Ascending aorta (tissue), 2 donors: ENCODE measurements around the gene HOXC6. TPM values are rescaled to one million over a fixed set of nuclear protein-coding genes. Genes with fewer than 3 reads are reported as not detected.

Experiments used
- DNase-seq, 2 donors: peaks; one replicate each; pipeline ENCODE4 v3.0.0-alpha.2; 2019; ENCODE audit warnings: low spot score in 2 of 2
- H3K27ac ChIP-seq, 2 donors: fragments of 200-600 bp; sonication (generic); one replicate each; pipeline ENCODE4 v1.5.1; 2016 to 2017; ENCODE audit warnings: mild to moderate bottlenecking in 1 of 2
- H3K27me3 ChIP-seq: fragments of 200-600 bp; sonication (generic); one replicate; pipeline ENCODE4 v1.5.1; 2017
- H3K36me3 ChIP-seq, 2 donors: fragments of 200-600 bp; sonication (generic); one replicate each; pipeline ENCODE4 v1.5.1; 2016
- H3K4me1 ChIP-seq, 2 donors: fragments of 200-600 bp; sonication (generic); one replicate each; pipeline ENCODE4 v1.5.1; 2016 to 2017; ENCODE audit warnings: mild to moderate bottlenecking in 1 of 2
- H3K4me3 ChIP-seq, 2 donors: fragments of 200-600 bp; sonication (generic); one replicate each; pipeline ENCODE4 v1.5.1; 2016 to 2017; ENCODE audit warnings: mild to moderate bottlenecking in 1 of 2
- H3K9me3 ChIP-seq, 2 donors: fragments of 200-600 bp; sonication (generic); one replicate each; pipeline ENCODE4 v1.5.1; 2016
- CTCF ChIP-seq, 3 experiments: fragments of 200-600 bp in 2 of 3; fragments of 450-650 bp in 1 of 3; sonication (generic) in 2 of 3; IDR thresholded peaks; one replicate each; pipeline ENCODE4 v1.5.1; 2016 to 2019; ENCODE audit warnings: antibody characterized with exemption in 3 of 3, mild to moderate bottlenecking in 1 of 3, moderate library complexity in 1 of 3
- intact Hi-C: fragments of 100-400 bp; cut with DNase I; formaldehyde crosslinking; loops from one replicate; pipeline ENCODE4 v1.15.1; 2023
- total RNA-seq: library from RNA; depleted of rRNA; stranded (reverse); fragments of >200 nt; gene quantifications from one replicate; pipeline ENCODE4 v1.1.0, GENCODE V29; 2016

Gene HOXC6
- total RNA-seq, 1 donor from 2014 or later, result 7.6 TPM

GRCh38 chr12:54001283-54002187, 26.7 kb upstream of the HOXC6 start:
- H3K9me3 ChIP-seq, result no peaks in the 10 kb centered on the region
- intact Hi-C loops, result no loop called here
- peaks cover 0 to 14% of the 10 kb centered on the region in 2 donors for H3K4me1 ChIP-seq
- peaks cover 26% of the 10 kb centered on the region for H3K27me3 ChIP-seq
- no peak for TF ChIP-seq CTCF (IDR thresholded peaks at IDR 0.05)
- no peaks in the 10 kb centered on the region for H3K36me3 ChIP-seq
- H3K27ac ChIP-seq, result no peak overlapping the region
- no peak for DNase-seq
- no peak overlapping the region for H3K4me3 ChIP-seq

GRCh38 chr12:54002278-54002914, 25.8 kb upstream of the HOXC6 start:
- peaks cover 0 to 15% of the 10 kb centered on the region in 2 donors for H3K4me1 ChIP-seq
- no peak for DNase-seq
- no peak for TF ChIP-seq CTCF (IDR thresholded peaks at IDR 0.05)
- H3K4me3 ChIP-seq, result no peak overlapping the region
- no peak overlapping the region for H3K27ac ChIP-seq
- peaks cover 26% of the 10 kb centered on the region for H3K27me3 ChIP-seq
- no peaks in the 10 kb centered on the region for H3K9me3 ChIP-seq
- intact Hi-C loops, result no loop called here
- no peaks in the 10 kb centered on the region for H3K36me3 ChIP-seq

- TF ChIP-seq CTCF (IDR thresholded peaks at IDR 0.05), result no peak
- Histone ChIP-seq H3K27ac (no peak overlapping the region), H3K27me3 (peaks cover 22% of the 10 kb centered on the region), H3K4me3 (no peak overlapping the region), H3K4me1 (peaks cover 0 to 15% of the 10 kb centered on the region in 2 donors), H3K36me3 (no peaks in the 10 kb centered on the region), H3K9me3 (no peaks in the 10 kb centered on the region)
- no peak for DNase-seq
- intact Hi-C loops, result no loop called here
Measured at GRCh38 chr12:54002915-54003389, 25.3 kb upstream of the HOXC6 start.

GRCh38 chr12:54003625-54004024, 24.6 kb upstream of the HOXC6 start:
- H3K9me3 ChIP-seq, result no peaks in the 10 kb centered on the region
- H3K27ac ChIP-seq, result no peak overlapping the region
- intact Hi-C loops, result no loop called here
- no peak for DNase-seq
- no peak for TF ChIP-seq CTCF (IDR thresholded peaks at IDR 0.05)
- no peak overlapping the region for H3K4me3 ChIP-seq
- peaks cover 0 to 15% of the 10 kb centered on the region in 2 donors for H3K4me1 ChIP-seq
- H3K36me3 ChIP-seq, result no peaks in the 10 kb centered on the region
- peaks cover 20% of the 10 kb centered on the region for H3K27me3 ChIP-seq

GRCh38 chr12:54004063-54004840, 24.0 kb upstream of the HOXC6 start:
- no peak overlapping the region for H3K27ac ChIP-seq
- no peaks in the 10 kb centered on the region for H3K9me3 ChIP-seq
- no peak for DNase-seq
- TF ChIP-seq CTCF (IDR thresholded peaks at IDR 0.05), result no peak
- intact Hi-C loops, result no loop called here
- H3K27me3 ChIP-seq, result peaks cover 19% of the 10 kb centered on the region
- no peaks in the 10 kb centered on the region for H3K36me3 ChIP-seq
- H3K4me1 ChIP-seq, result peaks cover 0 to 17% of the 10 kb centered on the region in 2 donors
- no peak overlapping the region for H3K4me3 ChIP-seq
